ENCODE results near the gene TMEM176B.

Gene TMEM176B

DNA sequence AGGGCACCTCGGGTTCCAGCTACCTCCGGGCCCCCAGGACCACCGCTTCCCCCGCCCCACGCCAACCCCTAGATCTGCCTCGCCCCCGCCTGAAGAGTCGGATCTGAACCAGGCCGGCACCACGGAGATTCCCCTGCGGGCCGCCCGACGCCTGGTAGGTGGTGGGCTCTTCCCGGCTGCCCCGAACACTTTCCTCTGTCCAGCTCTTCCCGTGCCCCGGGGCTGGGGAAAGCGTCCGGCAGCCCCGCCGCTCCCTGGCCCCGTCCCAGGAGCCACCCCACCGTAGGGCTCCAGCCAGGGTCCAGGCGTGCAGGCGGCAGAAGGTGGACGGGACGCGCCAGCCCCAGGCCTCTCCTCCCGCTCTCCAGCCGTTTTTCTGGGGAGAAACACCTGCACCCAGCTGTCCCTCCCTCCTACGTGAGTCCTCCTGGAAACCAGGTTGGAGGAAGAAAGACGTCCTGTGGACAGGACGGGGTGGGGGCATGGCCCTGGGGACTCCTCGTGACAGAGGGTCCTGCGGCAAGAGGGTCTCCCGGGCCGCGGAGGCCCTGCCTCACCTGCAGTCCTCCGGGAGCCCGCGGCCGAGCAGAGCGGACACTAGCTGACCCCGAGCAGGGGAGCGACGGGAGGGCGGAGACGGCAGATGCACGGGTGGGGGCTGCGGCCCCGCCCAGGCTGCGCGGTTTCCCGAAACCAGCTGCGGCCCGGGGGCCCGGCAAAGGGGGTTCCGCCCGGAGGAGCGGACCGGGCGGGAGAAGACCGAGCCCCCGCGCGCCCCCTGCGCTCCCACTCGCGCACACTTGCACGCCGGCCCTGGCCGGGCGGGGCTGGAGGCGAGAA is at the start of gene TMEM176B:
Gene TMEM176B, minus strand, starts transcription at position 624 of the 840 bp plus-strand sequence. CDS start 3,795 bp downstream, outside the sequence.
- H3K4me3 ChIP-seq (ENCODE audit: low read length) = no peak within 1 kb of the TSS
- TF ChIP-seq, protein P1, sequence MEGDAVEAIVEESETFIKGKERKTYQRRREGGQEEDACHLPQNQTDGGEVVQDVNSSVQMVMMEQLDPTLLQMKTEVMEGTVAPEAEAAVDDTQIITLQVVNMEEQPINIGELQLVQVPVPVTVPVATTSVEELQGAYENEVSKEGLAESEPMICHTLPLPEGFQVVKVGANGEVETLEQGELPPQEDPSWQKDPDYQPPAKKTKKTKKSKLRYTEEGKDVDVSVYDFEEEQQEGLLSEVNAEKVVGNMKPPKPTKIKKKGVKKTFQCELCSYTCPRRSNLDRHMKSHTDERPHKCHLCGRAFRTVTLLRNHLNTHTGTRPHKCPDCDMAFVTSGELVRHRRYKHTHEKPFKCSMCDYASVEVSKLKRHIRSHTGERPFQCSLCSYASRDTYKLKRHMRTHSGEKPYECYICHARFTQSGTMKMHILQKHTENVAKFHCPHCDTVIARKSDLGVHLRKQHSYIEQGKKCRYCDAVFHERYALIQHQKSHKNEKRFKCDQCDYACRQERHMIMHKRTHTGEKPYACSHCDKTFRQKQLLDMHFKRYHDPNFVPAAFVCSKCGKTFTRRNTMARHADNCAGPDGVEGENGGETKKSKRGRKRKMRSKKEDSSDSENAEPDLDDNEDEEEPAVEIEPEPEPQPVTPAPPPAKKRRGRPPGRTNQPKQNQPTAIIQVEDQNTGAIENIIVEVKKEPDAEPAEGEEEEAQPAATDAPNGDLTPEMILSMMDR (conservative IDR thresholded peaks at IDR 0.05; ENCODE audit: low read length) = no peak
- no peak for DNase-seq (ENCODE audit: low read depth)

DNA sequence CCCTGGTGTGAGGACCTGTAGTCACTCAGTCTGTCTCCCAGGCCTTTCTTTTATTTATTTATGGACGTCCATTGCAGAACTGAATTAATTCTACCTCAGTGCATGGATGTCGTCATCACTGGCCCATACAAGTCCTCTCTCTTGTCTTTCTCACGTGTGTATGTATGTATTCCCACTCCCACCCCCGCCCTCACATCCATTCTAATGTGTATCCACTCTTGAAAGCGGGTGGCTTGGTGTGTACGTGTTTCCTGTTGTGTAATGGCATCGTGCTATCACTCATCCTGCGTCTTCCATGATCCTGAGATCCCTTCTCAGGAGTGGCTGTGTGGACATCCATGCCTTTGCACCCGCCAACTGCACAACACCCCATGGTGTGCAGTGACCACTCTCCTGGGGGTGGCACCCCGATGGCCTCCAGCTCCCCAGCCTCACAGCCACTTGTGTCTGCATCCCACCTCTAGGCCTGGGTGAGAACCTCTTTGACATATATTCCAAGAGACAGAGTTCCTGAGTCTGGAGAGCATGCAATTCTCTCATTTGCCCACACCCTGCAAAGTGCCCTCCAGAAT is 49.1 kb upstream of the TMEM176B start:
- TF ChIP-seq, protein P1 (conservative IDR thresholded peaks at IDR 0.05; ENCODE audit: low read length) = no peak
- H3K4me3 ChIP-seq (ENCODE audit: low read length) = no peak overlapping the region
- no peak for DNase-seq (ENCODE audit: low read depth)

DNA sequence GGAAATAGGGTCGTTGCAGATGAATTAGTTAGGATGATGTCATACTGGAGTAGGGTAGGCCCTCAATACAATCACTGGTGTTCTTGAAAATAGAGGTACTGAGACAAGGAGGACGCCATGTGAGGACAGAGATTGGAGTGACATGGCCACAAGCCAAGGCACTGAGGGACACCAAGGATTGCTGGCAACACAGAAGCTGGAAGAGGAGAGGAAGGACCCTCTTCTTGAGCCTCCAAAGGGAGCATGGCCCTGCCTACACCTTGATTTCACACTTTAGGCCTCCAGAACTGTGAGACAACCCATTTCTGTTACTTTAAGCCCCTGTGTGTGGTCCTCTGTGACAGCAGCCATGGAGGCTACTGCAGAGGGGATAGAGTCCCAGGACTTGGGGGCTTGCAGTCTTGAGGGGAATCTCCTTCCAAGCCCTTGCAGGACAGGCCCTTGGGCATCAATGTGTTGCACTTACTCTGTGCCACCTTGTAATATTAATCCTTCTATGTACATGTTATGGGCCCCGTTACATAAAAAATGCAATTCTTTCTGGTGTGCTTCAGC is 48.5 kb upstream of the TMEM176B start:
- DNase-seq (ENCODE audit: low read depth) = no peak
- H3K4me3 ChIP-seq (ENCODE audit: low read length) = no peak overlapping the region
- TF ChIP-seq, protein P1 (conservative IDR thresholded peaks at IDR 0.05; ENCODE audit: low read length) = no peak

DNA sequence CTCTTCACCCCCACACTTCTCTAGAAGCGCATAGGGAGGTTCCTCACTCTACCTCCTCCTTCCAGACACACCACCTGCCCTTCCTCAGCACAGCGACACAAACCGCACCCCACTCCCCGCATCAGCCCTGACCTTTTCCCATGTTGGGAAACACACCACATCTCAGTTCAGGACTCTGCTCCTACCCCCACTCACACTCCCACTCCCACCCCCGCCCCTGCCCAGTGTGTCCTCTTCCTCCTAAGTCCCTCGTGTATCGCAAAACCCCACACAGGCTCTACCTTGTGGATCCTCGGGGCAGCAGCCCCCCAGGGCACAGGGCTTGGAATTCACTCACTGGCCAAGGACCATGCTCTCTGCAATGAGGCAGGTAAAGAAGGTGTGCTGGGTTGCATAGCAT is 47.9 kb upstream of the TMEM176B start:
- TF ChIP-seq, protein P1 (conservative IDR thresholded peaks at IDR 0.05; ENCODE audit: low read length) = no peak
- DNase-seq (ENCODE audit: low read depth) = no peak
- no peak overlapping the region for H3K4me3 ChIP-seq (ENCODE audit: low read length)

DNA sequence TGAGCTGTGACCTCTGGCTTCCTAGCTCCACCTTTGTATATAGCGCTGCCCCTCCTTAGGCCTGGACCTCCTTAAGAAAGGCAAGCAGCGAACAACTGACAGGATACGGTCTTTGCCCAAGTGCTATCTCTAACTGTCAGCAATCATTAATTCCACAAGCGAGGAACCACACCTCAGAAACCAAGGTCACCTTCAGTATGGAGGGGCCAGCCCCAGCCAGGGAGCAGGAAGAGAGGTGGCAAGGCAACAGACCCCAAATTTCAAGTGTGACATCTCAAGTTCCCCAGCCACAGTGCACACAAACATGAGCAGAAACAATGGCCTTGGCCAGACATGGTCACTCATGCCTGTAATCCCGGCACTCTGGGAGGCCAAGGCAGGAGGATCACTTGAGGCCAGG is 47.4 kb upstream of the TMEM176B start:
- no peak overlapping the region for H3K4me3 ChIP-seq (ENCODE audit: low read length)
- no peak for DNase-seq (ENCODE audit: low read depth)
- TF ChIP-seq, protein P1 (conservative IDR thresholded peaks at IDR 0.05; ENCODE audit: low read length) = no peak

DNA sequence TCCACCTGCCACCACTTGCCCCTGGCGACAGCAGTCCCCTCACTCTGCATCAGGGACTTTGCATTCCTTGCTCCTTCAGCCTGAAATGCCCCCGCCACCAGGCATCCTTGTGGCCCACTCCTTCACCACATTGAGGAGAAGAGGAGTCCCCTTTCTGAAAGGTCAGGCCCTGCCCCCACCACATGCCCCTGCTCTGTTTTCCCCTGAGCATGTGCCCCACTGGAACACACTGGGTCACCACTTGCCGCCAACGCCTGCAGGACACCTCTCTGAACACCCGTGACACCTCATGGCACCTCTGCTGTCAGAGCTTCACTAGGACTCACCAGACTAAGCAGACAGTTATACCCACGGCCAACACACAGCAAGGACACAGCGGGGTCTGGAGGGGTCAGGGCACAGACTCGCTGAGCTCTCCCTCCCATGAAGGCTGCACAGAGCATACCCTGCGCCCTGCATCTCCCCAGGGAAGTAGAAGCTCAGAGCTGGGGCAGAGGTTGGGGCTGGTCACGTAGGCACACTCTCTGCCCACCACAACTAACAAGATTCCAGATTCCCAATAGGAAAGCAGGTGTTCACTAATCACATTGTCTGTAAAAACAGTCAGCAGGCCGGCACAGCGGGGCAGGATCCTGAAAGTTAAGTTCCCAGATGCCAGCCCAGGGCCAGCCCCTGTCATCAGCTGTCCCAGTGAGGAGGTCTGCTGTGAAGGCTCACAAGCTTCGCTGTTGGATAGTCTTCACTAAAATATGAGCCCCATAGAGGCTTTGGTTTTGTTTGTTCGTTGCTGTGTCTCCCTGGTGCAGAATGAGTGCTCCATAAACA is 46.3 kb upstream of the TMEM176B start:
- no peak for DNase-seq (ENCODE audit: low read depth)
- TF ChIP-seq, protein P1 (conservative IDR thresholded peaks at IDR 0.05; ENCODE audit: low read length) = no peak
- H3K4me3 ChIP-seq (ENCODE audit: low read length) = no peak overlapping the region
